Fibroblast of lung (primary cell): Measurements from ENCODE around the gene PROSER2.

Experiments
- CTCF ChIP-seq, 2 donors: IDR thresholded peaks in 1 of 2; conservative IDR thresholded peaks in 1 of 2; 1 replicate in 1 of 2; 2 replicates in 1 of 2; pipeline ENCODE4 v1.5.1; 2011 to 2012; ENCODE audit warnings: low read length in 2 of 2, control low read depth in 1 of 2, inconsistent platforms in 1 of 2, low read depth in 1 of 2, mild to moderate bottlenecking in 1 of 2
- EZH2 ChIP-seq: IDR thresholded peaks from 2 replicates; pipeline ENCODE4 v1.5.1; 2012; ENCODE audit warnings: low read length, control low read depth, mild to moderate bottlenecking; ENCODE audit errors: missing control alignments

- TF ChIP-seq CTCF (conservative IDR thresholded peaks at IDR 0.05 in 1 of 2, IDR thresholded peaks at IDR 0.05 in 1 of 2; ENCODE audit: low read depth in 1 of 2, low read length in 2 of 2): no peak
- no peak for TF ChIP-seq EZH2
These were observed 17.4 kb upstream of the PROSER2 start for GRCh38 chr10:11805792-11806191.
